K562 (cell line): ENCODE results near the gene MEOX2. TPM values are rescaled to one million over a fixed set of nuclear protein-coding genes. Genes with fewer than 3 reads are reported as not detected.

Experiments
- CUX1 ChIP-seq: fragments of 200-800 bp; sonication (Bioruptor generic); IDR thresholded peaks from 2 replicates; pipeline ENCODE4 v1.6.1; 2016; ENCODE audit warnings: missing genetic modification characterization, missing compliant biosample characterization
- GABPB1 ChIP-seq: sonication (generic); formaldehyde crosslinking; IDR thresholded peaks from 2 replicates; pipeline ENCODE4 v1.8.0; 2022; ENCODE audit warnings: mild to moderate bottlenecking, missing genetic modification reagents
- LEF1 ChIP-seq: fragments of 450-650 bp; IDR thresholded peaks from 2 replicates; pipeline ENCODE4 v1.6.1; 2016; ENCODE audit warnings: mild to moderate bottlenecking
- SIN3A ChIP-seq, 2 experiments: fragments of 150-350 bp in 1 of 2; IDR thresholded peaks; 2 replicates each; pipeline ENCODE4 v1.6.1; 2011 to 2016; ENCODE audit warnings: borderline replicate concordance in 2 of 2, low read depth in 2 of 2, low read length in 2 of 2, mild to moderate bottlenecking in 2 of 2, moderate library complexity in 2 of 2; ENCODE audit not compliant: control insufficient read depth in 1 of 2
- ZNF212 ChIP-seq: fragments of 450-650 bp; formaldehyde crosslinking; IDR thresholded peaks from 2 replicates; pipeline ENCODE4 v1.4.0; 2020; ENCODE audit warnings: mild to moderate bottlenecking
- polyA plus RNA-seq, 8 experiments: library from polyadenylated mRNA; depleted of rRNA in 4 of 8; stranded (reverse) in 5 of 8; unstranded in 3 of 8; fragments of >200 nt; fragmentation: Nextera tagmentation in 2 of 8; fragmentation: Illumina TruSeq in 1 of 8; extraction: Ambion mirVana in 2 of 8; extraction: Trizol in 1 of 8; gene quantifications; 2 replicates each; pipeline versions ENCODE4 v1.2.1 to v1.2.3, GENCODE V29; 2011 to 2014; ENCODE audit warnings: inconsistent platforms in 1 of 8, missing spikeins in 1 of 8
- total RNA-seq, 7 experiments: library from RNA; depleted of rRNA in 6 of 7; stranded (reverse); fragments of >200 nt in 6 of 7; fragmentation: Illumina TruSeq in 2 of 7; extraction: Trizol in 2 of 7; gene quantifications; 2 replicates each; pipeline versions ENCODE4 v1.2.1 to v1.2.3, GENCODE V29; 2011 to 2021; ENCODE audit warnings: low replicate concordance in 1 of 7

Gene MEOX2
- total and polyA plus RNA-seq, 9 of the 15 experiments (the other 6 are each of a cell fraction or from before 2014, with no cell fraction given): not detected

- TF ChIP-seq CUX1 (CRISPR knock-in tag) (no peak), SIN3A (IDR thresholded peaks at IDR 0.05; ENCODE audit: borderline replicate concordance in 2 of 2, control insufficient read depth in 1 of 2, low read depth in 2 of 2, low read length in 2 of 2) (no peak), ZNF212 (CRISPR knock-in tag) (no peak), GABPB1 (CRISPR knock-in tag) (no peak), LEF1 (no peak)
Observed at GRCh38 chr7:15581352-15581951, 105.0 kb downstream of the MEOX2 start (continued).
